A549 (cell line): ENCODE data around the gene TOP3B. TPM values are rescaled to one million over a fixed set of nuclear protein-coding genes. Genes with fewer than 3 reads are reported as not detected.

Source experiments
- ATAC-seq, 2 experiments: fragments of 200-7000 bp in 1 of 2; fragments of >200 bp in 1 of 2; cut with Nextera tagmentation in 1 of 2; cut with Tn5 transposase in 1 of 2; 3 replicates each; pipeline versions ENCODE4 v1.8.0 to v1.9.1; 2018 to 2020; ENCODE audit warnings: mild to moderate bottlenecking in 1 of 2, moderate library complexity in 1 of 2
- CTCF ChIA-PET: fragments of 300-600 bp; sonication (Branson Sonifier 250); formaldehyde crosslinking; extraction: SDS; loops from one replicate; lab custom pipeline; 2021; ENCODE audit warnings: antibody characterized with exemption, inconsistent platforms; lab: Yijun Ruan, JAX
- POLR2A ChIA-PET: fragments of 350-600 bp; formaldehyde crosslinking; extraction: SDS; loops from one replicate; lab custom pipeline; 2021; ENCODE audit warnings: antibody characterized with exemption, inconsistent platforms; lab: Yijun Ruan, JAX
- DNase-seq, 2 experiments: peaks; one replicate each; pipeline versions ENCODE4 v3.0.0 to v3.0.0-alpha.2; 2011 to 2016; ENCODE audit warnings: low read depth in 1 of 2, low spot score in 1 of 2
- FAIRE-seq: peaks from 2 replicates; lab custom pipeline; 2011; peaks lifted over from hg19 to GRCh38; lab: Jason Lieb, UNC
- H3K27ac ChIP-seq, 2 experiments: fragments of >200 bp; sonication (Bioruptor Twin); formaldehyde crosslinking; 3 replicates each; pipeline ENCODE4 v1.5.1; 2016 to 2017
- H3K4me1 ChIP-seq: fragments of >200 bp; sonication (Bioruptor Twin); formaldehyde crosslinking; 3 replicates; pipeline ENCODE4 v1.6.1; 2016
- H3K4me2 ChIP-seq: fragments of >200 bp; sonication (Bioruptor Twin); formaldehyde crosslinking; 3 replicates; pipeline ENCODE4 v1.6.1; 2016
- H3K4me3 ChIP-seq: fragments of >200 bp; sonication (Bioruptor Twin); formaldehyde crosslinking; 3 replicates; pipeline ENCODE4 v1.5.1; 2016
- H3K9me3 ChIP-seq: fragments of >200 bp; sonication (Bioruptor Twin); formaldehyde crosslinking; 3 replicates; pipeline ENCODE4 v1.6.1; 2016
- BCL3 ChIP-seq: fragments of >200 bp; sonication (Bioruptor Twin); formaldehyde crosslinking; IDR thresholded peaks from 3 replicates; pipeline ENCODE4 v1.6.1; 2016
- CBX8 ChIP-seq: fragments of 200-600 bp; sonication (generic); IDR thresholded peaks from 2 replicates; pipeline ENCODE4 v1.6.1; 2016
- CEBPB ChIP-seq, 2 experiments: fragments of >200 bp in 1 of 2; sonication (Bioruptor Twin) in 1 of 2; formaldehyde crosslinking in 1 of 2; IDR thresholded peaks; 2 replicates each; pipeline ENCODE4 v1.6.1; 2012 to 2016
- CHD4 ChIP-seq: fragments of 200-600 bp; sonication (generic); IDR thresholded peaks from 2 replicates; pipeline ENCODE4 v1.6.1; 2016; ENCODE audit warnings: antibody characterized with exemption, mild to moderate bottlenecking, borderline replicate concordance
- EHF ChIP-seq: fragments of 250-450 bp; sonication (Bioruptor Pico); IDR thresholded peaks from 2 replicates; pipeline ENCODE4 v1.5.0; 2020; ENCODE audit warnings: mild to moderate bottlenecking
- EHMT2 ChIP-seq: fragments of 200-600 bp; sonication (generic); IDR thresholded peaks from 2 replicates; pipeline ENCODE4 v1.6.1; 2016; ENCODE audit warnings: antibody characterized with exemption, low read depth, mild to moderate bottlenecking, moderate library complexity
- ELK1 ChIP-seq: fragments of 150-350 bp; IDR thresholded peaks from 2 replicates; pipeline ENCODE4 v1.6.1; 2014; ENCODE audit warnings: low read depth, mild to moderate bottlenecking, low read length
- FOSB ChIP-seq: fragments of 250-450 bp; sonication (Bioruptor Pico); IDR thresholded peaks from 2 replicates; pipeline ENCODE4 v1.5.0; 2020; ENCODE audit warnings: mild to moderate bottlenecking, moderate library complexity
- FOSL2 ChIP-seq, 2 experiments: fragments of 450-650 bp in 1 of 2; fragments of >200 bp in 1 of 2; sonication (Bioruptor Twin) in 1 of 2; formaldehyde crosslinking; IDR thresholded peaks; 2 replicates each; pipeline versions ENCODE4 v1.5.0 to v1.6.1; 2016 to 2020; ENCODE audit warnings: mild to moderate bottlenecking in 1 of 2, moderate library complexity in 1 of 2
- FOXS1 ChIP-seq: fragments of 250-450 bp; sonication (Bioruptor Pico); IDR thresholded peaks from 2 replicates; pipeline ENCODE4 v1.5.0; 2020; ENCODE audit warnings: mild to moderate bottlenecking, moderate library complexity
- HDAC2 ChIP-seq: fragments of 200-600 bp; sonication (generic); IDR thresholded peaks from 2 replicates; pipeline ENCODE4 v1.6.1; 2016
- HES2 ChIP-seq: fragments of >200 bp; sonication (Bioruptor Twin); formaldehyde crosslinking; IDR thresholded peaks from 2 replicates; pipeline ENCODE4 v1.6.1; 2016
- HEYL ChIP-seq: fragments of 250-450 bp; sonication (Bioruptor Pico); IDR thresholded peaks from 2 replicates; pipeline ENCODE4 v1.8.0; 2021; ENCODE audit warnings: mild to moderate bottlenecking, moderate library complexity
- HOXA7 ChIP-seq: fragments of 250-450 bp; sonication (Bioruptor Pico); IDR thresholded peaks from 2 replicates; pipeline ENCODE4 v1.5.0; 2020; ENCODE audit warnings: mild to moderate bottlenecking, moderate library complexity
- HOXB5 ChIP-seq: fragments of 250-450 bp; sonication (Bioruptor Pico); IDR thresholded peaks from 2 replicates; pipeline ENCODE4 v1.5.0; 2020; ENCODE audit warnings: mild to moderate bottlenecking, moderate library complexity
- JUNB ChIP-seq: fragments of >200 bp; sonication (Bioruptor Twin); formaldehyde crosslinking; IDR thresholded peaks from 2 replicates; pipeline ENCODE4 v1.6.1; 2016
- KDM1A ChIP-seq: fragments of 200-600 bp; sonication (generic); IDR thresholded peaks from 2 replicates; pipeline ENCODE4 v1.6.1; 2016; ENCODE audit warnings: low read depth, mild to moderate bottlenecking
- NFE2L2 ChIP-seq: fragments of 150-350 bp; conservative IDR thresholded peaks from 2 replicates; pipeline ENCODE4 v1.6.1; 2014; ENCODE audit warnings: low read length
- NR3C1 ChIP-seq: fragments of >200 bp; sonication (Bioruptor Twin); formaldehyde crosslinking; IDR thresholded peaks from 3 replicates; pipeline ENCODE4 v1.6.1; 2017
- PHF8 ChIP-seq: fragments of 200-600 bp; sonication (generic); IDR thresholded peaks from 2 replicates; pipeline ENCODE4 v1.6.1; 2016; ENCODE audit warnings: low read depth, mild to moderate bottlenecking, antibody characterized with exemption, moderate library complexity, borderline replicate concordance
- POLR2AphosphoS2 ChIP-seq: conservative IDR thresholded peaks from 2 replicates; pipeline ENCODE4 v1.6.1; 2012; ENCODE audit warnings: low read length, improper control_type of control experiment, inconsistent platforms
- RARB ChIP-seq: fragments of 250-450 bp; sonication (Bioruptor Pico); IDR thresholded peaks from 2 replicates; pipeline ENCODE4 v1.8.0; 2021; ENCODE audit warnings: mild to moderate bottlenecking, moderate library complexity
- RCOR1 ChIP-seq: fragments of 150-350 bp; IDR thresholded peaks from 2 replicates; pipeline ENCODE4 v1.6.1; 2014; ENCODE audit warnings: antibody characterized with exemption, low read length, low read depth
- RNF2 ChIP-seq: fragments of 200-600 bp; sonication (generic); IDR thresholded peaks from 2 replicates; pipeline ENCODE4 v1.6.1; 2016; ENCODE audit warnings: low read depth, mild to moderate bottlenecking, antibody characterized with exemption, moderate library complexity, borderline replicate concordance
- SMC3 ChIP-seq: fragments of >200 bp; sonication (Bioruptor Twin); formaldehyde crosslinking; IDR thresholded peaks from 3 replicates; pipeline ENCODE4 v1.6.1; 2018; ENCODE audit warnings: inconsistent platforms
- USF2 ChIP-seq: fragments of 450-650 bp; IDR thresholded peaks from 2 replicates; pipeline ENCODE4 v1.6.1; 2014; ENCODE audit warnings: antibody characterized with exemption
- ZC3H11A ChIP-seq: fragments of 450-650 bp; IDR thresholded peaks from 2 replicates; pipeline ENCODE4 v1.6.1; 2014; ENCODE audit warnings: antibody characterized with exemption, mild to moderate bottlenecking
- ZFP36 ChIP-seq: fragments of 450-650 bp; IDR thresholded peaks from 2 replicates; pipeline ENCODE4 v1.6.1; 2014; ENCODE audit warnings: borderline replicate concordance; ENCODE audit not compliant: partially characterized antibody
- WGBS: methylation state at CpG from one replicate; pipeline ENCODE4 v1.1.6; 2017; ENCODE audit errors: missing lambda C conversion rate; 5-methylcytosine and 5-hydroxymethylcytosine counted together
- polyA plus RNA-seq, 4 experiments: library from polyadenylated mRNA; depleted of rRNA in 3 of 4; stranded (reverse); fragments of >200 nt; fragmentation: RNase III in 1 of 4; extraction: RNeasy Plus Mini Kit Qiagen cat#74134 plus additional on column Dnase treatment in 1 of 4; gene quantifications; 2 replicates in 3 of 4; 3 replicates in 1 of 4; pipeline ENCODE4 v1.2.3, GENCODE V29; 2011 to 2017

The TOP3B gene
- polyA plus RNA-seq, 2 of the 4 experiments (the other 2 are of a cell fraction): 11.5 to 19.8 TPM

- POLR2A ChIA-PET: no interaction called here
- no peaks in the 10 kb centered on the region for H3K9me3 ChIP-seq
- no peaks in the 10 kb centered on the region for H3K4me1 ChIP-seq
- WGBS: 46% methylated on average over 10 of the region's 10 CpGs
- no peak overlapping the region for H3K4me2 ChIP-seq
- ATAC-seq: no peak
- TF ChIP-seq FOSB: no peak
- no peak for TF ChIP-seq KDM1A
- TF ChIP-seq ZFP36: no peak
- no peak for TF ChIP-seq BCL3
- no peak for TF ChIP-seq RARB
- TF ChIP-seq USF2: no peak
- TF ChIP-seq CHD4: no peak
- TF ChIP-seq ZC3H11A: no peak
- TF ChIP-seq HEYL (CRISPR knock-in tag): no peak
- no peak for TF ChIP-seq ELK1
- no peak for TF ChIP-seq CBX8
- no peak for TF ChIP-seq EHF (CRISPR knock-in tag)
- TF ChIP-seq HOXA7 (CRISPR knock-in tag): no peak
- no peak for TF ChIP-seq RNF2
- no peak for TF ChIP-seq FOSL2 (IDR thresholded peaks at IDR 0.05)
- no peak for TF ChIP-seq FOSL2 (CRISPR knock-in tag; IDR thresholded peaks at IDR 0.05)
- no peak for FAIRE-seq
- DNase-seq: no peak
- CTCF ChIA-PET: no interaction called here
- H3K4me3 ChIP-seq: no peak overlapping the region
- no peak overlapping the region for H3K27ac ChIP-seq
Measured at GRCh38 chr22:22018825-22019658, 36.5 kb upstream of the TOP3B start.

GRCh38 chr22:22015631-22016030 lies 33.0 kb upstream of the TOP3B start:
- ATAC-seq (no peak), FAIRE-seq (no peak), DNase-seq (no peak)
- no peak overlapping the region for H3K4me2 ChIP-seq
- H3K9me3 ChIP-seq: no peaks in the 10 kb centered on the region
- no peak overlapping the region for H3K4me3 ChIP-seq
- WGBS: 55% methylated on average over 3 of the region's 3 CpGs
- TF ChIP-seq POLR2AphosphoS2: no peak
- no peak for TF ChIP-seq CEBPB (IDR thresholded peaks at IDR 0.05)
- no peak for TF ChIP-seq NFE2L2
- no peak for TF ChIP-seq HDAC2
- TF ChIP-seq FOXS1 (CRISPR knock-in tag): no peak
- TF ChIP-seq JUNB: no peak
- no peak for TF ChIP-seq PHF8
- TF ChIP-seq HOXB5 (CRISPR knock-in tag): no peak
- TF ChIP-seq RCOR1: no peak
- no peak for TF ChIP-seq NR3C1
- TF ChIP-seq EHMT2: no peak
- no peak for TF ChIP-seq SMC3
- no peak for TF ChIP-seq HEYL (CRISPR knock-in tag)
- no peak for TF ChIP-seq HES2
- no peak for TF ChIP-seq ZC3H11A
- CTCF ChIA-PET: no interaction called here
- H3K27ac ChIP-seq: no peak overlapping the region
- H3K4me1 ChIP-seq: no peaks in the 10 kb centered on the region
- POLR2A ChIA-PET: no interaction called here
